Amniotic stem cell (primary cell): ENCODE data around the gene OCIAD2.
"Not testable (repeated sequence)": the region's sequence is repeated elsewhere in the genome, so short reads cannot be mapped to it uniquely, and the experiment has no call there.

Experiments used
- DNase-seq: peaks from one replicate; lab custom pipeline; 2025; lab: John Stamatoyannopoulos, UW

The OCIAD2 gene

GRCh38 chr4:48906206-48907173 is at the start of gene OCIAD2:
OCIAD2 (minus strand) TSS chr4:48906774; CDS start chr4:48904549, 2,225 bp downstream.
- no peak for DNase-seq

GRCh38 chr4:48954314-48954713 is 47.7 kb upstream of the OCIAD2 start:
- DNase-seq: no peak

- DNase-seq: no peak
Measured at GRCh38 chr4:48949518-48950219, 43.1 kb upstream of the OCIAD2 start.

GRCh38 chr4:48949086-48949485 is 42.5 kb upstream of the OCIAD2 start:
- no peak for DNase-seq

GRCh38 chr4:48947731-48948130 is 41.2 kb upstream of the OCIAD2 start:
- DNase-seq: no peak

GRCh38 chr4:48945981-48946380 is 39.4 kb upstream of the OCIAD2 start:
- DNase-seq: no peak

GRCh38 chr4:48944756-48945241 is 38.2 kb upstream of the OCIAD2 start:
- DNase-seq: no peak

GRCh38 chr4:48944252-48944651 is 37.7 kb upstream of the OCIAD2 start:
- no peak for DNase-seq

GRCh38 chr4:48943387-48943786 is 36.8 kb upstream of the OCIAD2 start:
- DNase-seq: no peak

GRCh38 chr4:48939785-48940184 is 33.2 kb upstream of the OCIAD2 start:
- peak; percentile 8 for DNase-seq

GRCh38 chr4:48938831-48939230 is 32.3 kb upstream of the OCIAD2 start:
- DNase-seq: no peak

GRCh38 chr4:48937033-48937432 is 30.5 kb upstream of the OCIAD2 start:
- DNase-seq: no peak

- no peak for DNase-seq
Measured at GRCh38 chr4:48931459-48931858, 24.9 kb upstream of the OCIAD2 start.

GRCh38 chr4:48930654-48931053 is 24.1 kb upstream of the OCIAD2 start:
- no peak for DNase-seq

- no peak for DNase-seq
Measured at GRCh38 chr4:48924416-48924815, 17.8 kb upstream of the OCIAD2 start.

GRCh38 chr4:48923065-48923464 is 16.5 kb upstream of the OCIAD2 start:
- DNase-seq: not testable (repeated sequence)

GRCh38 chr4:48914311-48914710 is 7.7 kb upstream of the OCIAD2 start:
- no peak for DNase-seq

GRCh38 chr4:48913346-48913745 is 6.8 kb upstream of the OCIAD2 start:
- DNase-seq: peak; percentile 49

- DNase-seq: no peak
Measured at GRCh38 chr4:48912349-48912748, 5.8 kb upstream of the OCIAD2 start.

GRCh38 chr4:48910511-48910910 is 3.9 kb upstream of the OCIAD2 start:
- DNase-seq: no peak

- peak; percentile 95 for DNase-seq
Measured at GRCh38 chr4:48909697-48910096, 3.1 kb upstream of the OCIAD2 start.

- no peak for DNase-seq
Measured at GRCh38 chr4:48908687-48909086, 2.1 kb upstream of the OCIAD2 start.
